ENCODE data around the gene TAS2R41. TPM values are rescaled to one million over a fixed set of nuclear protein-coding genes. Genes with fewer than 3 reads are reported as not detected.

TAS2R41 gene
- polyA plus RNA-seq, 3 donors, result 0.19 TPM; not detected in 2

DNA sequence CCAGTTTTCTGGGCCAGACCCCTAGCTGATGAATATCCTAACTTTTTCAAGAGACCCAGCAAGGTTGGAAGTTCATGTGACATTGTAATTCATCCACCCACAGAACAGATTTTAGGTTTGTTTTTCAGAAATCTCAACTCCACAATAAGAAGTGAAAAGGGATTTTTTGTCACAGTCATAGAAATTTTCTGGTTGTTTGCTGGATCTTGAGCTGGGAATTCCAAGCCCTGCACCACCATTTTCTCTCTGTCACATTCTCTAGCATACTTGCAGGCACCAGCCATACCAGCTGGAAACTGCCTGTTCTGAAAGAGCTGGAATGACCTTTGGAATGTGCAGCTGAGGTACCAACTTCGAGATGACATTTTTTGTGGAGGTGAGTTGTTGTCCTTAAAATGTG is 25.9 kb upstream of the TAS2R41 start:
- peaks cover 6% of the 10 kb centered on the region for H3K4me1 Mint-ChIP-seq
- no peak overlapping the region for H3K4me3 ChIP-seq (replicated peaks in 1 of 3; ENCODE audit: low read depth in 2 of 3, low read length in 3 of 3)
- H2AFZ ChIP-seq (ENCODE audit: insufficient read depth, low read depth, low read length, poor library complexity, severe bottlenecking), result no peak overlapping the region
- intact Hi-C loops (cut with micrococcal nuclease), result no loop called here
- H3K9me3 Mint-ChIP-seq, result peaks cover 0 to 2% (median 0%) of the 10 kb centered on the region in 7 donors
- H3K4me2 ChIP-seq (replicated peaks; ENCODE audit: extremely low read depth, low read length, poor library complexity, severe bottlenecking), result no peak overlapping the region
- peaks cover 7 to 10% of the 10 kb centered on the region in 2 donors for H3K36me3 Mint-ChIP-seq
- no peak for DNase-seq
- TF ChIP-seq, protein P1, sequence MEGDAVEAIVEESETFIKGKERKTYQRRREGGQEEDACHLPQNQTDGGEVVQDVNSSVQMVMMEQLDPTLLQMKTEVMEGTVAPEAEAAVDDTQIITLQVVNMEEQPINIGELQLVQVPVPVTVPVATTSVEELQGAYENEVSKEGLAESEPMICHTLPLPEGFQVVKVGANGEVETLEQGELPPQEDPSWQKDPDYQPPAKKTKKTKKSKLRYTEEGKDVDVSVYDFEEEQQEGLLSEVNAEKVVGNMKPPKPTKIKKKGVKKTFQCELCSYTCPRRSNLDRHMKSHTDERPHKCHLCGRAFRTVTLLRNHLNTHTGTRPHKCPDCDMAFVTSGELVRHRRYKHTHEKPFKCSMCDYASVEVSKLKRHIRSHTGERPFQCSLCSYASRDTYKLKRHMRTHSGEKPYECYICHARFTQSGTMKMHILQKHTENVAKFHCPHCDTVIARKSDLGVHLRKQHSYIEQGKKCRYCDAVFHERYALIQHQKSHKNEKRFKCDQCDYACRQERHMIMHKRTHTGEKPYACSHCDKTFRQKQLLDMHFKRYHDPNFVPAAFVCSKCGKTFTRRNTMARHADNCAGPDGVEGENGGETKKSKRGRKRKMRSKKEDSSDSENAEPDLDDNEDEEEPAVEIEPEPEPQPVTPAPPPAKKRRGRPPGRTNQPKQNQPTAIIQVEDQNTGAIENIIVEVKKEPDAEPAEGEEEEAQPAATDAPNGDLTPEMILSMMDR (IDR thresholded peaks at IDR 0.05), result no peak
- peaks cover 0 to 2% (median 0%) of the 10 kb centered on the region in 3 donors for H3K27me3 Mint-ChIP-seq (ENCODE audit: low read depth in 3 of 3)
- WGBS (ENCODE audit: insufficient coverage), result no CpG with 5 or more reads among the region's 1 CpG
- H3K27ac ChIP-seq (ENCODE audit: low read depth in 1 of 2, low read length in 2 of 2), result no peak overlapping the region
- no peaks in the 10 kb centered on the region for H3K9me3 ChIP-seq (replicated peaks in 1 of 2; ENCODE audit: control insufficient read depth in 1 of 2, insufficient read depth in 1 of 2, low read length in 2 of 2)
- H3K79me2 ChIP-seq (ENCODE audit: insufficient read depth, low read length), result no peaks in the 10 kb centered on the region
- no peak overlapping the region for H3K9ac ChIP-seq (ENCODE audit: insufficient read depth, low read length, poor library complexity, severe bottlenecking)
- no peaks in the 10 kb centered on the region for H4K20me1 ChIP-seq (ENCODE audit: insufficient read depth, low read length)
- no peak overlapping the region for H3K27ac Mint-ChIP-seq
- H3K36me3 ChIP-seq (replicated peaks in 1 of 2; ENCODE audit: control insufficient read depth in 1 of 2, insufficient read depth in 2 of 2, low read length in 2 of 2), result peaks cover 0 to 6% of the 10 kb centered on the region in 2 donors
- H3K4me1 ChIP-seq (ENCODE audit: control insufficient read depth in 1 of 2, insufficient read depth in 2 of 2, low read length in 2 of 2), result no peaks in the 10 kb centered on the region
- no peaks in the 10 kb centered on the region for H3K27me3 ChIP-seq (ENCODE audit: control insufficient read depth in 2 of 2, insufficient read depth in 2 of 2, low read length in 2 of 2)
- no peak overlapping the region for H3K4me3 Mint-ChIP-seq

DNA sequence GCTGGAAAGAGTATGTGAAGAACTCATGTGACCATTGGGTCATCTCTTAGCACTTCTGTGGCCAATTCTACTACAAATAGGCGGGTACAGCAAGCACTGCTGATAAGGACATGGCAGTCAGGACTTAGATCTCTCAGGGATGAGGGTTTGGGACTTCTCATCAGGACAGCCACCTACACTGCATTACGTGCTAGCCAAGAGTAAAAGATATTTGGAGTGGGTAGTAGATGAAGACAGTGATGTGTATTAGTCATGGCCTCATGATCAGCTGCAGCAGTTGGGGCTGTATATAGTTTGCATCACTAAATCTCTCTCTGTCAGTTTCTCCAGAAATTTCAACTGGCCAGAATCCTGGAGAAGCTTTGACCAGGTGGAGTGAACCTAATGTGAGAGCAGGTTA is 25.2 kb upstream of the TAS2R41 start:
- intact Hi-C loops (cut with micrococcal nuclease), result no loop called here

More for the DNA sequence above, 25.2 kb upstream of the TAS2R41 start:
- Histone ChIP-seq H3K79me2 (ENCODE audit: insufficient read depth, low read length) (no peaks in the 10 kb centered on the region), H3K9ac (ENCODE audit: insufficient read depth, low read length, poor library complexity, severe bottlenecking) (no peak overlapping the region), H3K4me1 (ENCODE audit: control insufficient read depth in 1 of 2, insufficient read depth in 2 of 2, low read length in 2 of 2) (peaks cover under 1 to 3% of the 10 kb centered on the region in 2 donors), H2AFZ (ENCODE audit: insufficient read depth, low read depth, low read length, poor library complexity, severe bottlenecking) (no peak overlapping the region), H3K9me3 (replicated peaks in 1 of 2; ENCODE audit: control insufficient read depth in 1 of 2, insufficient read depth in 1 of 2, low read length in 2 of 2) (no peaks in the 10 kb centered on the region), H3K27ac (ENCODE audit: low read depth in 1 of 2, low read length in 2 of 2) (no peak overlapping the region), H4K20me1 (ENCODE audit: insufficient read depth, low read length) (no peaks in the 10 kb centered on the region), H3K4me2 (replicated peaks; ENCODE audit: extremely low read depth, low read length, poor library complexity, severe bottlenecking) (no peak overlapping the region), H3K36me3 (replicated peaks in 1 of 2; ENCODE audit: control insufficient read depth in 1 of 2, insufficient read depth in 2 of 2, low read length in 2 of 2) (peaks cover 0 to 6% of the 10 kb centered on the region in 2 donors), H3K27me3 (ENCODE audit: control insufficient read depth in 2 of 2, insufficient read depth in 2 of 2, low read length in 2 of 2) (no peaks in the 10 kb centered on the region), H3K4me3 (replicated peaks in 1 of 3; ENCODE audit: low read depth in 2 of 3, low read length in 3 of 3) (no peak overlapping the region)
- Mint-ChIP-seq H3K4me1 (peaks cover 7% of the 10 kb centered on the region), H3K27ac (no peak overlapping the region), H3K27me3 (ENCODE audit: low read depth in 3 of 3) (peaks cover 0 to 2% (median 0%) of the 10 kb centered on the region in 3 donors), H3K4me3 (no peak overlapping the region), H3K36me3 (peaks cover 7 to 10% of the 10 kb centered on the region in 2 donors), H3K9me3 (peaks cover 0 to 2% (median 0%) of the 10 kb centered on the region in 7 donors)
- DNase-seq, result no peak
- WGBS (ENCODE audit: insufficient coverage), result 100% methylated on average over 1 of the region's 2 CpGs
- TF ChIP-seq, protein P1 (IDR thresholded peaks at IDR 0.05), result no peak
